HG02571 (cell line): Measurements from ENCODE around the gene DPP7.

Experiments used
- ATAC-seq: cut with Tn5 transposase; IDR thresholded peaks from one replicate; pipeline ENCODE4 v1.9.1; 2021; ENCODE audit warnings: mild to moderate bottlenecking, moderate library complexity; ENCODE audit not compliant: unreplicated experiment

The DPP7 gene

GRCh38 chr9:137114613-137115393 is at the start of gene DPP7:
TSS of gene DPP7 (minus strand) at chr9:137114733. CDS start at chr9:137114713, 20 bp downstream.
- ATAC-seq = peak; percentile 58

DNA sequence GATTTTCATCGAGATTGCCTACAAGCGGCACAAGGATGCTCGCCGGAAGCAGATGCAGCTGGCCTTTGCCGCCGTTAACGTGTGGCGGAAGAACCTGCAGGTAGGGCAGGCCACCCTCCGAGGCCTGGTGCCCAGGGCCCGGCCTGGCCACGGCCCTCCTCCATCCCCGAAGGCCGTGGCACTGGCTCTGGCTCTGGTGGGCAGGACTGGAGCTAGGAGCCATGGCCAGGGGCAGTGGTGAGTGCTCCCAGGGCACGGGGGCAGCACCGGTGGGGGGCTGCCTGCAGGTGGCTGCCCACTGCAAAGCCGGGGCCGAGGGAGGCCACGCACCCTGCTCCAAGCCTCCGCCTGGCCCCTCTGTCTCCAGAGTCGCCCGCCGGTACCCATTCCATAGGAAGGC is 49.3 kb upstream of the DPP7 start:
- ATAC-seq = no peak

GRCh38 chr9:137163365-137163715 is 48.8 kb upstream of the DPP7 start:
- no peak for ATAC-seq

DNA sequence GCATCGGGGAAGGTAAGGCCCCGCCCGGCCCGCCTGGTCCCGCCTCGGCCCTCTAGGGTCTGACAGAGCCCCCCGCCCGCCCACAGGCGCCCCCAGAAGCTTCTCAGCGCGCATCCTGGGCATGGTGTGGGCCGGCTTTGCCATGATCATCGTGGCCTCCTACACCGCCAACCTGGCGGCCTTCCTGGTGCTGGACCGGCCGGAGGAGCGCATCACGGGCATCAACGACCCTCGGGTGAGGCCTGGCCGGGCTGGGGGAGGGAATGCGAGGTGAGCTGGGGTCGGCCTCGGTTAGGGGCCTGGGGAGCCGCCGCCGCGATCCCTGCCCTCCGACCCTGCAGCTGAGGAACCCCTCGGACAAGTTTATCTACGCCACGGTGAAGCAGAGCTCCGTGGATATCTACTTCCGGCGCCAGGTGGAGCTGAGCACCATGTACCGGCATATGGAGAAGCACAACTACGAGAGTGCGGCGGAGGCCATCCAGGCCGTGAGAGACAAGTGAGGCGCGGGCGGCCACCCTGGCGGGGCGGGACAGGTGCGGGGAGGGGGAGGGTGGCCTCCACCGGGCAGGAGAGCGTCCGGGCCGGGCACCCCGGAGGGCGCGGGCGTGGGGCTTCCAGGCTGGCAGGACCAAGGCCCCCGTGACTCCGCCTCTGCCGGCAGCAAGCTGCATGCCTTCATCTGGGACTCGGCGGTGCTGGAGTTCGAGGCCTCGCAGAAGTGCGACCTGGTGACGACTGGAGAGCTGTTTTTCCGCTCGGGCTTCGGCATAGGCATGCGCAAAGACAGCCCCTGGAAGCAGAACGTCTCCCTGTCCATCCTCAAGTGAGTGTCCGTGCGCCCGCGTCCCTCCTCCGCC is 48.2 kb upstream of the DPP7 start:
- ATAC-seq = no peak

GRCh38 chr9:137161558-137162486 is 47.3 kb upstream of the DPP7 start:
- ATAC-seq = no peak

- ATAC-seq = no peak
Measured at GRCh38 chr9:137160716-137161557, 46.4 kb upstream of the DPP7 start.

DNA sequence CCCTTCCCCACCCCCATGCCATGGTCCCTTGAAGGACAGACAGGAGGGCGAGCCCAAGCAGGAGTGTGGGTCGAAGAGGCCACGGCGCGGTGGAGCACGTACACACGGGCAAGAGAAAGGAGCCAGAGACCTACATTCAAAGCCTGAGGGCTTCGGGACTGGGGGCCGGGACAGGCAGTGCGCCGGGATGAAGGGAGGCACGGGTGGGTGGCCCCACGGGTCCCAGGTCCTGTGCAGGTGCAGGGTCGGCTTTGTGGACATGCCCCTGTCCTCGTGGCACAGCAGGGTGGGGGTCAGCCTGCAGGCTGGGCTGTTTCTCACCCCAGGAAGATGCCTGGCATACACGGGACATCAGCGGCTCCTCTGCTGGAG is 45.5 kb upstream of the DPP7 start:
- no peak for ATAC-seq

DNA sequence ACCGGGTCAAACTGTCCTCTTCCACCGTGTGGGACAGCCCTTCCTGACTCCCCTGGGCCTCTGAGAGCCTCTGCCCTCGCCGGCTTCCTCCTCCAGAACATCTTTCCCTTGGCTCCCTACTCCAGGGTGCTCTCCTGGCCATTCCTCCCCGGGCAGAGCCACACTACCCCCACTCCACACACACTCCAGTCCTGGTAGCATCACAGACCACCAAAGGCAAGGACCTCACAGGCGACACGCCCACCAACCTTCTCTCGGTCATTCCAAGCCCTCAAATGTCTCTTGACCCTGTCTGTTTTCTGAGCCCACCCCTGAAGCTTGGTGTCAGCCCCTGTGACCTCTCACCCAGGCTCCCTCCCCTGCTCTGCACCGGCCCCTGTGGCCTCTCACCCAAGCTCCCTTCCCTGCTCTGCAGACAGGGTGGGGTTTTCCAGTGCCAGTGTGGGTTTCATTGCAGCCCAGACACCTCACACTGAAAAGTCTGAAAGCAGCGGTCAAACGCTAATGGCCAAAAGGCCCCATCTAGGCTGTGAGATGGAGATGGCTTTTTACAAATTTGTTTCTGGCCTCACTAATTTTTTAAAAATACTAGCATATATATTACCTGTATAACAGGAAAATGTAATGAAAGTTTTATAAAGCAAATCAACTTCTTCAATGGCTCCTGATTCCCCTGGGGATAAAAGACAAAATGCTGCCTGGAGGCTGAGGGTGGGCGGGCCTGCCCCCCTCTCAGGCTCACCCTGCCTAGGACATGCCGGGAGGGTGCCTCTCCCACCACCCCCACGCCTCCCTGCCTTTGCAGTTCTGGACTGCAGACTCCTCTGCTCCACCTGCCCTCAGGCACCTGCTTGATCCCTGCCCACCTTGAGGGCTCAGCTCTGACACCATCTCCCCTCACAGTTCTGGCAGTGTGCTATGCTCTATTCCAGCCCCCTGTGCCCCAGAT is 44.8 kb upstream of the DPP7 start:
- ATAC-seq = no peak

DNA sequence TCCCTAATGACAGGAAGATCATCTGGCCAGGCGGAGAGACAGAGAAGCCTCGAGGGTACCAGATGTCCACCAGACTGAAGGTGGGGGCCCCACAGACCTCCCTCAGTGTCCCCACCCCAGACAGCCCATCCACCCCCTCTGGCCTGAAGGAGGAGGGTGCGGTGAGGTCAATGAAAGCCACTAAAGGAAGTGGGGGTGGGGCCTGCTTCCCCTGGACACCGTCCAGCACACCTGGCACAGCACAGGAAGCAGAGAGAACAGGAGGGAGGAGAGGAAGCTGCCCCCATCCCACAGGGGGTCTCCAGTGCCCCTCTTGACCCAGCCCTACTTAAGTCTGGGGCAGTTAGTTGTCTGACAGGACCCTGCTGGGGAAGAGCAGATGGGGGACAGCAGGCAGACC is 44.1 kb upstream of the DPP7 start:
- no peak for ATAC-seq

DNA sequence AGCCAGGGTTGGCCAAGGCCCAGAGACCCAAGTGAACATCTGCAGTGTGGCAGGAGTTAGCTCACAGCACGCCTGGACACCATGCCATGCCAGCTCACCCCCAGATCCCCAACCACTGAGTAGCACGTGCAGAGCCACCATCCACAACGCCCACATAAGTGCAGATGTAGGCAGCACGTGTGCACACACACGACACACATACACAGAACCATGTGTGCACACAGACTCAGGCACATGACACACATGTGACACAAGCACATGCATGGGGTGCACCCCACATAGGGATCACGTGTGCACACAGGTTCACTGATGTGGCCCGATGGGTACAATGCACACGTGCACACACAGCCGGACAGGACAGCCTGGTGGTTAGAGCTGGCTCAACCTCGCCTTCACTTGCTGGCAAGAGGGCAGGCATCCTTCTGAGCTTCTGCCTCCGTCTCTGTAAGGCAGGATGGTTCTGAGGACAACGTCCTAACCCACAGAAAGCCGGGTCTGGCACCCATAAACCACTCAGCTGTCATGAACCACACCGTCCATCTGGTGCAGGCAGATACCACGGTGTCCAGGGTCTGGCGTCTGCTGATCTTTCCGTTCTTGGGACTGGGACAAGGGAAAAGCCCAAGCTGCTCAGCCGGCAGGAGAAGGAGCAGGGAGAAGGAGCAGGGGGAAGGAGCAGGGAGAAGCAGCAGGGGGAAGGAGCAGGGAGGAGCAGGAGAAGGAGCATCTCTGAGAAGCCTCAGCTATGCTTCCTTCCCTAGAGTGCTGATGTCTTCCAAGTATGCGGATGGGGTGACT is 43.3 kb upstream of the DPP7 start:
- no peak for ATAC-seq

DNA sequence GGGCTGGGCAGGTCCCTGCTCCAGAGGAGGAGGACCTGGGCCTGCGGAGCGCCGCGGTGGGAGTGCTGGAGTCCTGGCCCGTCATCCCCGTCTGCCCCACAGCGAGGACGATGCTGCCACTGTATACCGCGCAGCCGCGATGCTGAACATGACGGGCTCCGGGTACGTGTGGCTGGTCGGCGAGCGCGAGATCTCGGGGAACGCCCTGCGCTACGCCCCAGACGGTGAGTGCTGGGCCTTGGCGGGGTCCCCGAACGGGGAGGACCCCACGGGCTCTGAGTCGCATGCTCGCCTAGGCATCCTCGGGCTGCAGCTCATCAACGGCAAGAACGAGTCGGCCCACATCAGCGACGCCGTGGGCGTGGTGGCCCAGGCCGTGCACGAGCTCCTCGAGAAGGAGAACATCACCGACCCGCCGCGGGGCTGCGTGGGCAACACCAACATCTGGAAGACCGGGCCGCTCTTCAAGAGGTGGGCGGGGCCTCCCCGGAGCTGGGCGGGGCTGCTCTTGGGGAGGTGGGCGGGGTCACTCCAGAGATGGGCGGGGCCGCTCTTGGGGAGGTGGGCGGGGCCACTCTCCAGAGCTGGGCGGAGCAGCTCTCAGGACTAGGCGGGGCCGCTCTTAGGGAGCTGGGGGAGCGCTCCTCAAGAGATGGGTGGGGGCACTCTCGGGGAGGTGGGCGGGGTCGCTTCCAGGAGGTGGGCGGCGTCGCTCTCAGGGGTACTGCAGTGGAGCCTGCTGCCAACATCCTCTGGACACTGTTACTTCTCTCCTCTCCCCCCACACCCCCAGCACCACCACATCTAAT is 42.2 kb upstream of the DPP7 start:
- no peak for ATAC-seq

DNA sequence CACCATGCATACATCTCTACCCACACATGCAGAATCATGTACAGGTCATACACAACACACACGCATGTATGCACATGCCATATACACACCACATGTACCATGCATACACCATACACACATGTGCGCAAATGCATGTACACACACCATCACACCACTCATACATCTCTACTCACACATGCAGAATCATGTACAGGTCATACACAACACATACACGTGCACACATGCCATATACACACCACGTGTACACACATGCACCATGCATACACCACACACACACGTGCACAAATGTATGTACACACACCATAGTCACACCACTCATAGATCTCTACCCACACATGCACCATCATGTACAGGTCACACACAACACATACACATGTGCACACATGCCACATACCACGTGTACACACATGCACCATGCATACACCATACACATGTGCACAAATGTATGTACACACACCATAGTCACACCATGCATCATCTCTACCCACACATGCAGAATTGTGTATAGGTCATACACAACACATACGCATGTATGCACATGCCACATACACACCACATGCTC is 38.4 kb upstream of the DPP7 start:
- no peak for ATAC-seq

DNA sequence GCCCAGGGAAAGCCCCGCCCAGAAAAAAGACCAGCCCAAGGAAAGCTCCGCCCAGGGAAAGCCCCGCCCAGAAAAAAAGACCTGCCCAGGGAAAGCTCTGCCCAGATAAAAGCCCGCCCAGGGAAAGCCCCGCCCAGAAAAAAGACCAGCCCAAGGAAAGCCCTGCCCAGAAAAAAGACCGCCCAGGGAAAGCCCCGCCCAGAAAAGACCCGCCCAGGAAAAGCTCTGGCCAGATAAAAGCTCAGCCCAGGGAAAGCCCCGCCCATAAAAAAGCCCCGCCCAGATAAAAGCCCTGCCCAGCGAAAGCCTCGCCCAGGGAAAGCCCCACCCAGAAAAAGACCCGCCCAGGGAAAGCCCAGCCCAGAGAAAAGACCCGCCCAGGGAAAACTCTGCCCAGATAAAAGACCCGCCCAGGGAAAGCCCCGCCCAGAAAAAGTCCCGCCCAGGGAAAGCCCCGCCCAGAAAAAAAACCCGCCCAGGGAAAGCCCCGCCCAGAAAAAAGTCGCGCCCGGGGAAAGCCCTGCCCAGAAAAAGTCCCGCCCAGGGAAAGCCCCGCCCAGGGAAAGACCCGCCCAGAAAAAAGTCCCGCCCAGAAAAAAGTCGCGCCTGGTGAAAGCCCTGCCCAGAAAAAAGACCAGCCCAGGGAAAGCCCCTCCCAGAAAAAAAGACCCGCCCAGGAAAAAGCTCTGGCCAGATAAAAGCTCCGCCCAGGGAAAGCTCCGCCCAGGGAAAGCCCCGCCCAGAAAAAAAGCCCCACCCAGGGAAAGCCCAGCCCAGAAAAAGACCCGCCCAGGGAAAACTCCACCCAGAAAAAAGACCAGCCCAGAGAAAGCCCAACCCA is 36.3 kb upstream of the DPP7 start:
- ATAC-seq = peak; percentile 36

GRCh38 chr9:137149942-137150616 is 35.5 kb upstream of the DPP7 start:
- ATAC-seq = peak; percentile 2

- ATAC-seq = no peak
Measured at GRCh38 chr9:137149363-137149762, 34.8 kb upstream of the DPP7 start.

GRCh38 chr9:137148661-137149060 is 34.1 kb upstream of the DPP7 start:
- ATAC-seq = no peak
